Measurements from ENCODE around the gene C17orf67. TPM values are rescaled to one million over a fixed set of nuclear protein-coding genes. Genes with fewer than 3 reads are reported as not detected.

Gene C17orf67
- total RNA-seq, 1 experiment from 2014 or later: 1.0 TPM

DNA sequence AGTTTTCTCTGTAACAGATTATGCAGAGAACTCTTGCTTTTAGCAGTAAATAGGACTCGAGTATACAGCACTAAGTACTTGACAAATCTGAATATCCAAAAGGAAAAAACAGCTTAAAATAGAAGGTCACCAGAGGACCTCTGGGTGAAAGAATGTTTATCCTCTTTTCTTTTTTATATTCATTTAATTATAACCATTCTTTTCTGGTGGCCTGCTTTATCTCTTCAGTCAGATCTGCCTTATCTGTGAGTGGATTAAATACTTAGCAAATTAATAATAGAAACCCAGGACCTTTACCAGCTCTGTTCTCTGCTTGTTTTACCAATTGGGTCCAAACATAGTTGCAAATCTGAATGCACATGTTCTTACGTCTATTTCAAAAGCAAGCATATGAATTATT, 8.9 kb upstream of the C17orf67 start:
- Histone ChIP-seq H2AFZ (ENCODE audit: low read length) (no peak overlapping the region), H4K91ac (ENCODE audit: insufficient read length, low read depth, low read length) (no peak overlapping the region), H3K79me1 (ENCODE audit: insufficient read depth, low read depth, low read length, poor library complexity, severe bottlenecking) (no peaks in the 10 kb centered on the region), H3K14ac (ENCODE audit: insufficient read depth, low read length) (no peak overlapping the region), H3K23ac (ENCODE audit: insufficient read length, low read depth, low read length) (no peak overlapping the region), H4K20me1 (ENCODE audit: control insufficient read depth, insufficient read depth, insufficient read length) (no peaks in the 10 kb centered on the region), H3K9ac (ENCODE audit: extremely low read depth, insufficient read length, low read length) (no peak overlapping the region), H2BK5ac (ENCODE audit: insufficient read length, low read length) (no peak overlapping the region), H3K18ac (ENCODE audit: insufficient read length, low read depth, low read length) (no peak overlapping the region), H3K56ac (ENCODE audit: insufficient read length, low read depth, low read length) (no peak overlapping the region), H3K4me1 (ENCODE audit: insufficient read depth, low read length) (no peaks in the 10 kb centered on the region), H3K4me2 (ENCODE audit: insufficient read depth, insufficient read length, low read length) (no peak overlapping the region), H4K8ac (replicated peaks; ENCODE audit: insufficient read length, low read depth, low read length) (no peak overlapping the region), H3K27ac (ENCODE audit: insufficient read length, low read depth, low read length) (no peak overlapping the region), H2BK20ac (ENCODE audit: low read depth, low read length, poor library complexity, severe bottlenecking) (no peak overlapping the region), H3K9me3 (ENCODE audit: control insufficient read depth, low read depth, low read length) (no peaks in the 10 kb centered on the region), H3K23me2 (ENCODE audit: insufficient read length, low read depth, low read length, poor library complexity, severe bottlenecking) (peaks cover 2% of the 10 kb centered on the region), H3K27me3 (ENCODE audit: insufficient read depth, low read length) (no peaks in the 10 kb centered on the region), H2BK120ac (ENCODE audit: low read depth, low read length, poor library complexity, severe bottlenecking) (no peak overlapping the region), H3K79me2 (ENCODE audit: insufficient read depth, low read length) (no peaks in the 10 kb centered on the region), H3K4ac (ENCODE audit: low read depth, low read length) (no peak overlapping the region), H2BK12ac (ENCODE audit: insufficient read length, low read depth, low read length) (no peak overlapping the region), H2AK5ac (ENCODE audit: insufficient read length, low read length) (no peak overlapping the region), H3T11ph (ENCODE audit: low read length) (no peak overlapping the region), H2BK15ac (ENCODE audit: low read depth, low read length) (no peak overlapping the region), H4K5ac (ENCODE audit: insufficient read length, low read depth, low read length) (no peak overlapping the region)
- DNase-seq: no peak
- Mint-ChIP-seq H3K27ac (no peak overlapping the region; a peak in 1 of 7 replicates), H3K36me3 (ENCODE audit: insufficient read depth in 1 of 3, low read depth in 3 of 3) (peaks cover 0 to 5% (median 5%) of the 10 kb centered on the region in 3 experiments; a peak in 4 of 7 replicates), H3K4me3 (no peak overlapping the region), H3K4me1 (peaks cover 2 to 3% of the 10 kb centered on the region in 2 experiments; a peak in 3 of 4 replicates), H3K9me3 (no peaks in the 10 kb centered on the region), H3K27me3 (ENCODE audit: low read depth) (no peaks in the 10 kb centered on the region)
- WGBS (ENCODE audit: extremely low coverage, insufficient read length, low lambda C conversion rate): no CpG with 5 or more reads among the region's 2 CpGs
- TF ChIP-seq, protein P1, sequence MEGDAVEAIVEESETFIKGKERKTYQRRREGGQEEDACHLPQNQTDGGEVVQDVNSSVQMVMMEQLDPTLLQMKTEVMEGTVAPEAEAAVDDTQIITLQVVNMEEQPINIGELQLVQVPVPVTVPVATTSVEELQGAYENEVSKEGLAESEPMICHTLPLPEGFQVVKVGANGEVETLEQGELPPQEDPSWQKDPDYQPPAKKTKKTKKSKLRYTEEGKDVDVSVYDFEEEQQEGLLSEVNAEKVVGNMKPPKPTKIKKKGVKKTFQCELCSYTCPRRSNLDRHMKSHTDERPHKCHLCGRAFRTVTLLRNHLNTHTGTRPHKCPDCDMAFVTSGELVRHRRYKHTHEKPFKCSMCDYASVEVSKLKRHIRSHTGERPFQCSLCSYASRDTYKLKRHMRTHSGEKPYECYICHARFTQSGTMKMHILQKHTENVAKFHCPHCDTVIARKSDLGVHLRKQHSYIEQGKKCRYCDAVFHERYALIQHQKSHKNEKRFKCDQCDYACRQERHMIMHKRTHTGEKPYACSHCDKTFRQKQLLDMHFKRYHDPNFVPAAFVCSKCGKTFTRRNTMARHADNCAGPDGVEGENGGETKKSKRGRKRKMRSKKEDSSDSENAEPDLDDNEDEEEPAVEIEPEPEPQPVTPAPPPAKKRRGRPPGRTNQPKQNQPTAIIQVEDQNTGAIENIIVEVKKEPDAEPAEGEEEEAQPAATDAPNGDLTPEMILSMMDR (conservative IDR thresholded peaks at IDR 0.05): no peak

All from H9 (cell line).